ENCODE data around the gene NACC2.

Gene NACC2

DNA sequence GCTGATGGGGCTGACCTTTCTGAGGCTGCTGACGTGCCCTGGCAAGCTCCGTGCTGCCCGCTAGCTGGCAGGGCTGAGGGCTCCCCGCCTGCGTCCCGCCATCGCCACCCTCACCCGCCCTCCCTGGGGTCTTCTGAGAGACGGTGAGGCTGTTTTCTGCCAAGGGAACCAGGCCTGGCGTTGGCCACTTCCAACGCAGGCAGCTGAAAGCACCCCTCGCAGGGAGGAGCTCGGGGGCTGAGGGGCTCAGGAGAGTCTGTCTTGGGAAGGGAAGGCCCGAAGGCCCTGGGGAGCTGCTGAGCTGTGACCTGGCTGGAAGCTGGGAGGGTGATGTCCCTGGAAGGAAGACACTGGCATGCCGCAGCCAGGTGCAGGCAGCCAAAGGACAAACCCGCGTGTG lies 33.3 kb upstream of the NACC2 start:
- DNase-seq, result no peak

- DNase-seq, result no peak
Measured at GRCh38 chr9:136127313-136127712, 32.2 kb upstream of the NACC2 start.

DNA sequence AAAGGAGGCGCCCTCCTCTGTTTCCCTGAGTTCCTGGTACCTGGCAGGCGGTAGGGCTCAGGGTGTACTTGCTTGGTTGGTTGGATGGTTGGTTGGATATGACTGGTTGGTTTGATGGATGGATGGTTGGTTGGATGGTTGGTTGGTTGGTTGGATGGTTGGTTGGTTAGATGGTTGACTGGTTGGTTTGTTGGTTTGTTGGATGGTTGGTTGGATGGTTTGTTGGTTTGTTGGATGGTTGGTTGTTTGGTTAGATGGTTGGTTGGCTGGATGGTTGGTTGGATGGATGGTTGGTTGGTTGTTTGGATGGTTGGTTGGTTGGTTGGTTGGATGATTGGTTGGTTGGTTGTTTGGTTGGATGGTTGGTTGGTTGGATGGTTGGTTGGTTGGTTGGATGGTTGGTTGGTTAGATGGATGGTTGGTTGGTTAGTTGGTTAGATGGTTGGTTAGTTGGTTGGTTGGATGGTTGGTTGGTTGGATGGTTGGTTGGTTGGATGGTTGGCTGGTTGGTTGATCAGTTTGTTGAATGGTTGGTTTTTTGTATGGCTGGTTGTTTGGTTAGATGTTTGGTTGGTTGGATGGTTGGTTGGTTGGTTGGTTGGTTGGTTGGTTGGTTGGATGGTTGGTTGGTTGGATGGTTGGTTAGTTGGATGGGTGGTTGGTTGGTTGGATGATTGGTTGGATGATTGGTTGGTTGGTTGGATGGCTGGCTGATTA lies 30.0 kb upstream of the NACC2 start:
- DNase-seq, result no peak

DNA sequence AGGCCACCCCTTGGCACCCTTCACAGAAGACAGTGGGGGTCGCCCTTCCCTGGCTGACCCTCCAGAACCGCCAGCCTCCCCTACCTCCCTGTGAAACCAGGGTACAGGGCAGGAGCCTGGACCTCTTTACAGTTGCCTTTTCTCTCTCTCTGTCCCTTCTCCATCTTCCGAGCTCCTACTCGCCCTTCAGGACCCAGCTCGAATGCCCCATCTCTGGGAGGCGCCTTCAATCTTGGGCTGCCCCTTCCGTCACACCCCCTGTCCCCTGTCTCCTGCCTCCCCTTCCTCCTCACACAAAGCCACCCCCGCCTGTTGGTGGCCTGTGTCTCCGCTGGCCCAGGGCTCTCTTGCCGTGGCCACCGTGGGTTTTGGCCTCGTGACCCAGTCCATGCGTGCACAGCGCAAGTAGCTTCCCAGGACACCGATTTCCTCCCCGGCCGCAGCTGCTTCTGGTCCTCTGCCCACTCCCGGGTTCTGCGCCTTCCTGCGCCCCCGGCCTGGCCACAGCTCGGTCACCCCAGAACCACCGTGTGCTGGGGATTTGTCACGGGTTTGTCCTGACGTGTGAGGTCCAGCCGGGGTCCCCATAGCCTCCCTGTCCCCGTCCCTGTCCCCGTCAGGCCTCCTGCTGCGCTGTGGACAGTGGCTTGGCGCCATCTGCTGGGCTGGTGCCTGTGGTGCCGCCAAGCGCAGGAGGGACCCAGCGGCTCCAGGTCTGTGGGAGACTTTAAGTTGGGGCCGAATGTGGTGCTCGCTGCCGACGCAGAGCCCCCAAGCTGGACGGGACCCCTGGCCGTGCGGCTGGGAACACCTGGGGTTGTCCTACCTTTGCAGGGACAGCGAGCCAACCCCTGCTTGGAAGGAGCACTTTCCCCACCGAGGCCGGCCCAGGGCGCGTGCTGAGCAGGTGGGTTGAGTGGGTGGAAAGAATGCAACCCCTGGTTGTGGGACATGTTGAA lies 27.6 kb upstream of the NACC2 start:
- DNase-seq, result peak; percentile 32

GRCh38 chr9:136121801-136122200 lies 26.7 kb upstream of the NACC2 start:
- DNase-seq, result no peak

- DNase-seq, result no peak
Measured at GRCh38 chr9:136120438-136120844, 25.4 kb upstream of the NACC2 start.

GRCh38 chr9:136119883-136120393 lies 24.8 kb upstream of the NACC2 start:
- no peak for DNase-seq

GRCh38 chr9:136119061-136119882 lies 24.2 kb upstream of the NACC2 start:
- no peak for DNase-seq

DNA sequence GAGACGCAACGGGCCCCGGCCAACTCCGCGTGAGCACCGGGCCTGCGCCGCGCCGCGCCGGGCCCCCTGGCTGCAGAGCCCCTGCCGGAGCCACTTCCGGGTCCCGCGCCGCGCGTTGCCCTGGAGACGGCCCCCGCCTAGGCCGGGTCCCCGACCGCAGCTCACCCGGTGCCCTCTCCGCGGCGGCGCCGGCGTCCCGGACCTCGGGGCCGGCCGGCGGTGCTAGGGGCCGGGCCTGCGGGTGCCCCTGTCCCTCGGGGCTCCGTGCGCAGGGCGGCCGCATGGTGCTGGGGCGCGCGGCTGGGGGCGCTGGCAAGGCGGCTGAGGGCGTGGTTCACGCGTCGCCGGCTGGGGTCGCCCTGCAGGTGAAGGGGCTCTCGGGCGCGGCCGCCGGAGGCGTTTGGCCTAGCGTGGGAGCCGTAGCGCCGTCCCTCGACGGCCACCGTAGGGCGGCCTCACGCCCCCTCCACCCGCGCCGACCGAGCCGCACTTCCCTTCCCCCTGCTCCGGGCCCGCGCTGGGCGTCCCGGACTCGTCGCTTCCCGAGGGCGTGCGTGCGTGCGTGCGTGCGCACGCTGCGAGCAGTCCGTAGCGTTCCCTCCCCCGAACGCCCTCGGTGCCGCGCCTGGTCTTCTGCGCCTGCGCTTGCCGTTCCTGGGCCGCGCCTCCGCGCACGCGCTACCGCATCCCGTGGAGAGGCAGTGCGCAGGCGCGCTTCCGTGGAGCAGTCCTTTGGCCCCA lies 23.4 kb upstream of the NACC2 start, which contains the start of gene TMEM250:
TMEM250 (minus strand) TSS at position 556 of the 741 bp plus-strand sequence. CDS start 1,975 bp downstream, outside the sequence.
- peak; percentile 89 for DNase-seq

- no peak for DNase-seq
Measured at GRCh38 chr9:136117916-136118319, 22.8 kb upstream of the NACC2 start.

DNA sequence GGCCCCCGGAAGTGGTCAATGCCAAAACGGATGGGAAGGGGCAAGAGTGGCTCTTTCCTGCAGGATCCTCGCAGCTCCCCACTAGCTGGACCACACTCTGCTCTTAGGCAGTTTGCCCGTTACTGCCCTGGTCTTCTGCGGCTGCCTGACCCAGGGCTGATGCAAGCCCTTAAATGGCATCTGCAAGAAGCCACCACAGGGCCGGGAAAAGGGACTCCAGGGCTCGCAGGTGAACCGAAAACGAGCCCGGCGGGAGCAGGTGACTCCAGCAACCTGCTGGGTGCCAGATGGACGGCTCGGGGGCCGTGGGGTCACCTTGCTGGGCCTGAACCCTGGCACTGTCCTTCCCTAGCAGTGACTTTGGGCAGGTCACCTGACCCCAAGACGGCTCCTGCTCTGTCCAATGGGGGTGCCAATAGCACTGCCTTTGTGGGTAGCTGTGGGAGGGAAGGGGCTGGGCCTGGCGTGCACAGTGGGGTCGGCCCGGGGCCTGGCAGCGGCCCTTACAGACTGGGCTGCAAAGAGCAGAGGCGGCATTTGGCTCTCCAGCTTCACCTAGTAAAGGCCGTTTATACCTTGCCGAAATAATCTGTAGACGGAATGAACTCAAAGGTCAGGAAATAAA lies 22.3 kb upstream of the NACC2 start:
- no peak for DNase-seq

DNA sequence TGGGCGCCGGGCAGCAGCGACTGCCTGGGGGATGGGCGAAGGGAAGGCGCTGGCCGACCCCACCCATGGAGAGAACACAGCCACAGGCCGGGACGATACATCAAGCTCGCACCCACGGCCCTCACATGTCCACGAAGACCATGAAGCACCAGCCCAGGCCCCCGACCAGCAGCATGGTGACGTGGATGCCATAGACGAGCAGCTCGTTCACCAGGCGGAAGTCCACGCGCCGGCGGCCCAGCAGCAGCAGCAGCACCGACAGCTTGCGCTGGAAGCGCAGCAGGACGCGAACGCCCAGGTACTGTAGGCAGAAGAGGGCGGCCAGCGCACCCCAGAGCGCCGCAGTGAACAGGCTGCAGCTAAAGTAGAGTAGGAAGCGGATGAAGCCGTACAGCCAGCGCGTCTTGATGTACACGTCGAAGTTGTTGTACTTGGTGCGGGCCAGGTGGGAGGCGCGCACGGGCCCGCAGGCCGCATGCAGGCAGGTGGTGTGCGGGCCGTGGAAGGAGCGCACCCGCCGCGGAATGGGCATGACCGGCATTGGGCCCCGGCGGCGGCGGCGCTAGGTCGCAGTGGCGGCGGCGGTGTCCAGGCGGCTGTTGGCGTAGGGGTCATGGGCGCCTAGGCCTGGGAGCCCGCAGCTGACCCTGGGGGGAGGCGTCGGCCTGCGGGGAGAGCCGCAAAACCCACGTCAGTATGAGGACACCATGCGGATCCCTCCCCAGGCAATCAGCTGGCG lies 21.4 kb upstream of the NACC2 start:
- DNase-seq, result no peak

DNA sequence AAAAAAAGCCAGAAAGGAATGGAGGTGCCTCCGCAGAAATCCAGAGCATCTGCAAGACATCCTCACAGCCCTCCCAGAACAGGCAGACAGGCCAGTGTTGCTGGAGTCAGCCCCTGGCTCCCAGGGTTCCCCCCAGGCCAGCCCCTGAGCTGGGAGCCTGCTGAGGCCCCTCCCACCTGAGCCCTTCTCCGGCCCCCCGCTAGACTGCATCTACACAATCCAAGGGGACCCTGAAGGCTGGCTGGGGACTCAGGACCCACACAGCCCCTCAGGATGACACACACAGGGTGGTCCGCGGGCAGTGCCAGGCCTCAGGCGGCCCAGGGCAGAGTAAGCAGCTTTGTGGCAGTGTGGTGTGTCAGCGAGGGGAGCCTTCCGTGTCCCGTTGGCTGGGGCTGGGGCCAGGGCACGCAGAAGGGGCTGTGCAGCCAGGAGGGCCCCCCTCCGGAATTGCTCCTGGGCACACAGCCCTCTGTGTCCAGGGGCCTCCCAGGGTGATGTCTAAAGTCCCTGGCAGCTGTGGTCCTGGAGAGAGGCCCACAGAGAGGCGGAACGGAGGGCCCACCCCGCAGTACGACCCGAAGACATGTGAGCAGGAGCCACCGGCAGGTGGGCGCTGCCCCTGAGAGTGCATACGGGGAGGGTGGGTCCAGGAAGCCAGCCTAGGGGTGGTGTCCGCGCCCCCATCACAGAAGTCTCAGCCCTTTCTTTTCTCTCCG lies 20.7 kb upstream of the NACC2 start:
- no peak for DNase-seq

DNA sequence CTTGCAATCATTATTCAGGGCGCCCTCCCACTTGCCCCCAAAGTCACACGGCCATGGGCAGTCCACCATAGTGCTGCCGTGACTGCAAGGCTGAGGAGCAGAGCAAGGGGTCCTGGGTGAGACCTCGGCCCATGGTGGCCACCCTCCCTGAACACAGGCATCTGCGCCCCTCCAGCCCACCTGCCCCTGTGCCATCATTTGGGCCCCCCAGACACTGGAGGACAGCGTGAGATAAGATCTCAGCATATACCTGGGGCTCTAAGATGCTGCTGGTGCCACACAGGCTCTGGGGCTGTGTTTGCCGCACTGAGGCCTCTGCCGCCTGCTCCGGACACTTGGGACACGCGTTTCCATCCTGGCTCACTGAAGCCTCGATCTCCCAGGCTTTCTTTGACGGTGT lies 20.1 kb upstream of the NACC2 start:
- DNase-seq, result no peak

GRCh38 chr9:136114610-136115009 lies 19.5 kb upstream of the NACC2 start:
- DNase-seq, result no peak

DNA sequence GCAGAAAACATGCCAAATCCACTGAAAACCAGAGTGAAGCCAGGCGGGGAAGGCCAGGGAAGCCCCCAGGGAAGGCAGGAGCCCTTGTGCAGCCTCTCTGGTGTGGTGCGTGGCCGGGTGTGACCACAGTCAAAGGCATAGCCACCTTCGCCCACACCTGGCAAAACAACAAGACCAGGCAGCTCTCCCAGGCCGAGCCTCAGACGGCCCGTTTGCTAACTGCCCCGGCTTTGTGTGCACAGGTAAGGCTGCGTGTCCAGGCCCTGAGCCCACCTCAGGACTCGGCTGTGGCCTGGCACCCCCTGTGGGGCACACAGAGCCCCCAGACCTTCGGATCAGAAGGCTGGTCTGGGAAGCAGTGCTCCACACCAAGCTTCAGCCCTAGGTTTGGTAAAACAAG lies 17.5 kb upstream of the NACC2 start:
- no peak for DNase-seq

- no peak for DNase-seq
Measured at GRCh38 chr9:136111910-136112309, 16.8 kb upstream of the NACC2 start.

DNA sequence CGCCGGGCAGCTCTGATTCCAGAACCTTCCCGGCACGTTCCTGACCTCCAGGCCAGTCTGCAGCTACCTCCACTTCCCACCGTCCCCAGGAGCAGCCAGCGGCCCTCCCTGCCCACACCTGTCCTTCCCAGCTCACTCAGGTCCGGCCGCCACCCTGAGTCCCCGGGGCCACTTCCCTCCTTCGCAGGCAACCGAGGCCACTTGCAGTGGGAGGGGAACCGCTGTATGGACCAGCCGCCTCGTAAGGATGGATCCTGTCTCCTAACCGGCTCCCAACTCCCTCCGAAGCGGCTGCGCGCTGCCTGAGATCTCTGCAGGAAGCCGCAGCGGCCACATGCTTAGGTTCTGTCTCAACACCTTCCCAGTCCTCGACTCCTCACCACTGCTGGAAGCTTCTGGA lies 16.1 kb upstream of the NACC2 start:
- no peak for DNase-seq

DNA sequence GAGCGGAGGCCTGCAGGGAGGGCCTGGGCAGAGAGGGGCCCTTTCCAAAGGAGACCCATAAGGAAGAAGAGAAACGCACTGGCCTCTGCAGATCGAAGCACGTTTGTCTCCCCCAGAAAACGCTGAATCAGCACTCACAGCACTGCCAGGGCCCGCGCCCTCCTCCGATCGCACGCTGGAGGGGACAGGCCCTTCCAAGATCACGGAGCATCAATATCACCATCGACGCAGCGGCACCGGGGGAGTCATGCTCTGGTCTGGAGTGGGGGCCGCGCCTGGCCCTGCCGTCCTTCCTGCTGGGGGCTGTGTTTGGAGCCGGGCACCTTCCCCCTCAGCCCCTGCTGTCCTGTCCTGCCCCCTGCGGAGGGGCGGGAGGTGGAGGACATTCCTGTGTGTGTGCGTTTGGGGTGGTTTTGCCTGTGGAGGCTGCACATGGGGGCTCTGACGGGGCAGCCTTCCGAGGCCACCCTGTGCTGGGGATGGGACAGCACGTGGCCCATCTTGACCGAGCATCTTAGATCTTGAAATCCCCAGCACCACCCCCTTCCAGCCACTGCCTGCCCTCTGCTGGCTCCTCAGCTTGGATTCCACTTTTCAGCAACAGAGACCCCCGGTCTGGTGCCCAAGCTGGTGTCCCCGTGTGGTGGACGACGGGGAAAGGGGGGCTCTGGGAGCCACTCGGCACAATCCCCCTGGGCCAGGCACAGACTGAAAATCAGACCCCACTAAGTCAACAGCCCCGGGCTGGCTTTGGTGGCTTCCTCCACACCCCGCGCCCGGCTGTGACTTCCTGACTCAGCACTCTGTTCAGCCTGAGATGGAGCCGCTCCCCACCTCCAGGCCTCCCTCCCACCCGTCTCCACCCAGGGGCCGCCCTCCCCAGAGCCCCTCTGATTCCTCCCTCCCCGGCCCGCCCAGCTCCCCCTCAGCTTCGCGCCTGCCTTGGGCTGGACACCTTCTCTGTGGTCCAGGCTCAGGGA lies 15.3 kb upstream of the NACC2 start:
- no peak for DNase-seq

Data from NCI-H1092 (cell line).